NCI-H1930 (cell line): ENCODE results near the gene HES6.

Experiments
- DNase-seq, 2 experiments: peaks; one replicate each; lab custom pipeline; 2025; lab: John Stamatoyannopoulos, UW

Gene HES6

GRCh38 chr2:238233625-238234024, 6.2 kb downstream of the HES6 start:
- DNase-seq = no peak

- DNase-seq = no peak
Observed at GRCh38 chr2:238231809-238232208, 8.0 kb downstream of the HES6 start.

GRCh38 chr2:238231251-238231793, 8.5 kb downstream of the HES6 start:
- DNase-seq = peak; percentile 26 to 61

GRCh38 chr2:238230699-238231098, 9.1 kb downstream of the HES6 start:
- no peak for DNase-seq

GRCh38 chr2:238228700-238229099, 11.1 kb downstream of the HES6 start:
- no peak for DNase-seq

- DNase-seq = no peak
Observed at GRCh38 chr2:238227587-238228032, 12.2 kb downstream of the HES6 start.

GRCh38 chr2:238226698-238227586, 12.9 kb downstream of the HES6 start:
- no peak for DNase-seq

GRCh38 chr2:238225911-238226697, 13.7 kb downstream of the HES6 start:
- no peak for DNase-seq

GRCh38 chr2:238225121-238225520, 14.7 kb downstream of the HES6 start:
- DNase-seq = no peak

GRCh38 chr2:238224356-238225035, 15.3 kb downstream of the HES6 start:
- no peak for DNase-seq

GRCh38 chr2:238220892-238221521, 18.8 kb downstream of the HES6 start:
- DNase-seq = no peak

- DNase-seq = no peak
Observed at GRCh38 chr2:238220274-238220891, 19.5 kb downstream of the HES6 start.

- DNase-seq = no peak
Observed at GRCh38 chr2:238216651-238217184, 23.1 kb downstream of the HES6 start.

- DNase-seq = no peak
Observed at GRCh38 chr2:238207006-238207405, 32.8 kb downstream of the HES6 start.

GRCh38 chr2:238203973-238204683, 35.7 kb downstream of the HES6 start:
- DNase-seq = no peak

GRCh38 chr2:238203094-238203972, 36.5 kb downstream of the HES6 start, which contains the start of gene ILKAP:
TSS of gene ILKAP (minus strand) at chr2:238203695. CDS start at chr2:238203553, 142 bp downstream.
- peak; percentile 69 to 83 for DNase-seq

- no peak for DNase-seq
Observed at GRCh38 chr2:238202326-238203093, 37.3 kb downstream of the HES6 start.

GRCh38 chr2:238190445-238190844, 49.4 kb downstream of the HES6 start:
- no peak for DNase-seq
